OCI-LY1 (cell line): Measurements from ENCODE around the gene LNX1.

Experiments
- H2AFZ ChIP-seq: fragments of 200-600 bp; sonication (generic), shearing (Covaris generic); 2 replicates; pipeline ENCODE4 v1.6.0; 2014; ENCODE audit warnings: antibody characterized with exemption, mild to moderate bottlenecking, low read length
- H3F3A ChIP-seq: fragments of 200-600 bp; sonication (generic), shearing (Covaris generic); 2 replicates; pipeline ENCODE4 v1.6.0; 2014; ENCODE audit warnings: mild to moderate bottlenecking, antibody characterized with exemption, low read length, moderate library complexity; ENCODE audit not compliant: insufficient read depth
- H3K27ac ChIP-seq: fragments of 200-600 bp; sonication (generic); 2 replicates; pipeline ENCODE4 v1.5.1; 2014; ENCODE audit warnings: low read length, mixed run types, mild to moderate bottlenecking, low read depth; ENCODE audit not compliant: poor library complexity, severe bottlenecking
- H3K27me3 ChIP-seq: fragments of 200-600 bp; sonication (generic); 2 replicates; pipeline ENCODE4 v1.6.0; 2014; ENCODE audit warnings: antibody characterized with exemption, mild to moderate bottlenecking, low read length, moderate library complexity; ENCODE audit not compliant: insufficient read depth
- H3K36me3 ChIP-seq: fragments of 200-600 bp; sonication (generic); 2 replicates; pipeline ENCODE4 v1.6.1; 2014; ENCODE audit warnings: mild to moderate bottlenecking, antibody characterized with exemption, low read length, moderate library complexity, mixed read lengths; ENCODE audit not compliant: insufficient read depth
- H3K4me1 ChIP-seq: fragments of 200-600 bp; sonication (generic); 2 replicates; pipeline ENCODE4 v1.5.1; 2014; ENCODE audit warnings: mild to moderate bottlenecking, low read length, moderate library complexity; ENCODE audit not compliant: insufficient read depth, severe bottlenecking
- H3K4me2 ChIP-seq: fragments of 200-600 bp; sonication (generic), shearing (Covaris generic); 2 replicates; pipeline ENCODE4 v1.6.1; 2014; ENCODE audit warnings: low read length
- H3K4me3 ChIP-seq: fragments of 200-600 bp; sonication (generic); 2 replicates; pipeline ENCODE4 v1.5.1; 2014; ENCODE audit warnings: low read length, low read depth, mild to moderate bottlenecking, mixed read lengths; ENCODE audit not compliant: poor library complexity, severe bottlenecking
- H3K79me2 ChIP-seq: fragments of 200-600 bp; shearing (Covaris generic); 2 replicates; pipeline ENCODE4 v1.6.1; 2016; ENCODE audit warnings: mixed run types, low read length, mixed read lengths; ENCODE audit not compliant: insufficient read depth
- H3K9ac ChIP-seq: fragments of 200-600 bp; sonication (generic), shearing (Covaris generic); 2 replicates; pipeline ENCODE4 v1.6.1; 2014; ENCODE audit warnings: mild to moderate bottlenecking, low read length, mixed read lengths
- H3K9me2 ChIP-seq: fragments of 200-600 bp; sonication (generic), shearing (Covaris generic); 2 replicates; pipeline ENCODE4 v1.6.1; 2014; ENCODE audit warnings: low read depth, mild to moderate bottlenecking, low read length, mixed read lengths
- H3K9me3 ChIP-seq: fragments of 200-600 bp; shearing (Covaris generic); 2 replicates; pipeline ENCODE4 v1.6.1; 2014; ENCODE audit warnings: low read length, mixed read lengths
- H4K20me1 ChIP-seq: fragments of 200-600 bp; sonication (generic), shearing (Covaris generic); 2 replicates; pipeline ENCODE4 v1.6.0; 2016; ENCODE audit warnings: mild to moderate bottlenecking, low read length; ENCODE audit not compliant: insufficient read depth
- CTCF ChIP-seq: fragments of 200-600 bp; sonication (generic), shearing (Covaris generic); IDR thresholded peaks from 2 replicates; pipeline ENCODE4 v1.5.1; 2017; ENCODE audit warnings: mild to moderate bottlenecking, antibody characterized with exemption, low read length, moderate library complexity, mixed read lengths
- EZH2 ChIP-seq: fragments of 200-600 bp; sonication (generic), shearing (Covaris generic); IDR thresholded peaks from 2 replicates; pipeline ENCODE4 v1.8.0; 2017; ENCODE audit warnings: borderline replicate concordance, mixed run types, mild to moderate bottlenecking, antibody characterized with exemption, low read length, moderate library complexity, mixed read lengths

Gene LNX1

GRCh38 chr4:53536328-53536727 is 55.0 kb downstream of the LNX1 start:
- H3K4me2 ChIP-seq = no peak overlapping the region
- H3K9ac ChIP-seq = no peak overlapping the region
- no peaks in the 10 kb centered on the region for H3K27me3 ChIP-seq
- no peak overlapping the region for H2AFZ ChIP-seq
- no peak overlapping the region for H3K27ac ChIP-seq
- no peak overlapping the region for H3K4me3 ChIP-seq
- TF ChIP-seq EZH2 (no peak), CTCF (no peak)
- H3K9me3 ChIP-seq = no peaks in the 10 kb centered on the region
- no peaks in the 10 kb centered on the region for H3K79me2 ChIP-seq
- H4K20me1 ChIP-seq = no peaks in the 10 kb centered on the region
- H3K9me2 ChIP-seq = no peaks in the 10 kb centered on the region
- H3F3A ChIP-seq = no peaks in the 10 kb centered on the region
- no peaks in the 10 kb centered on the region for H3K4me1 ChIP-seq
- no peaks in the 10 kb centered on the region for H3K36me3 ChIP-seq

- Histone ChIP-seq H3K9me3 (no peaks in the 10 kb centered on the region), H3K36me3 (no peaks in the 10 kb centered on the region), H3K27ac (no peak overlapping the region), H3K9ac (no peak overlapping the region), H4K20me1 (no peaks in the 10 kb centered on the region), H3K4me2 (no peak overlapping the region), H2AFZ (no peak overlapping the region), H3K79me2 (no peaks in the 10 kb centered on the region), H3K4me3 (no peak overlapping the region), H3K27me3 (no peaks in the 10 kb centered on the region), H3K9me2 (no peaks in the 10 kb centered on the region), H3K4me1 (no peaks in the 10 kb centered on the region), H3F3A (no peaks in the 10 kb centered on the region)
- TF ChIP-seq EZH2 (no peak), CTCF (no peak)
These were observed 55.7 kb downstream of the LNX1 start for GRCh38 chr4:53535567-53535966.

GRCh38 chr4:53534684-53535083 is 56.6 kb downstream of the LNX1 start:
- H3K4me1 ChIP-seq = no peaks in the 10 kb centered on the region

More at GRCh38 chr4:53534684-53535083, 56.6 kb downstream of the LNX1 start:
- Histone ChIP-seq H3K9ac (no peak overlapping the region), H4K20me1 (no peaks in the 10 kb centered on the region), H3K9me2 (no peaks in the 10 kb centered on the region), H3F3A (no peaks in the 10 kb centered on the region), H3K27me3 (no peaks in the 10 kb centered on the region), H3K4me3 (no peak overlapping the region), H3K9me3 (no peaks in the 10 kb centered on the region), H3K27ac (no peak overlapping the region), H3K4me2 (no peak overlapping the region), H3K36me3 (no peaks in the 10 kb centered on the region), H2AFZ (no peak overlapping the region), H3K79me2 (no peaks in the 10 kb centered on the region)
- TF ChIP-seq EZH2 (no peak), CTCF (no peak)
